Ishikawa (cell line): ENCODE results near the gene SELENOT.

ENCODE experiments used
- CEBPB ChIP-seq: IDR thresholded peaks from 2 replicates; pipeline ENCODE4 v1.6.1; 2012
- CREB1 ChIP-seq: IDR thresholded peaks from 2 replicates; pipeline ENCODE4 v1.6.1; 2012; ENCODE audit warnings: low read depth
- EGR1 ChIP-seq: IDR thresholded peaks from 2 replicates; pipeline ENCODE4 v1.6.1; 2012
- EP300 ChIP-seq: IDR thresholded peaks from 2 replicates; pipeline ENCODE4 v1.6.1; 2012; ENCODE audit warnings: borderline replicate concordance
- FOXM1 ChIP-seq: IDR thresholded peaks from 2 replicates; pipeline ENCODE4 v1.6.1; 2012; ENCODE audit warnings: low read depth, borderline replicate concordance
- MAX ChIP-seq: IDR thresholded peaks from 2 replicates; pipeline ENCODE4 v1.6.1; 2012
- NFIC ChIP-seq: IDR thresholded peaks from 2 replicates; pipeline ENCODE4 v1.6.1; 2012
- RAD21 ChIP-seq: IDR thresholded peaks from 2 replicates; pipeline ENCODE4 v1.6.1; 2012; ENCODE audit warnings: low read depth
- TAF1 ChIP-seq: IDR thresholded peaks from 2 replicates; pipeline ENCODE4 v1.6.1; 2012; ENCODE audit warnings: low read depth, mild to moderate bottlenecking
- TCF12 ChIP-seq: IDR thresholded peaks from 2 replicates; pipeline ENCODE4 v1.6.1; 2012; ENCODE audit warnings: low read depth
- TEAD4 ChIP-seq: IDR thresholded peaks from 2 replicates; pipeline ENCODE4 v1.6.1; 2012
- YY1 ChIP-seq: IDR thresholded peaks from 2 replicates; pipeline ENCODE4 v1.6.1; 2012; ENCODE audit warnings: low read depth
- ZBTB7A ChIP-seq: IDR thresholded peaks from 2 replicates; pipeline ENCODE4 v1.6.1; 2012; ENCODE audit warnings: low read depth
- TF ChIP-seq, protein P1 (sequence below): IDR thresholded peaks from 2 replicates; pipeline ENCODE4 v1.6.1; 2012; ENCODE audit warnings: low read depth, mild to moderate bottlenecking
- TF ChIP-seq, protein P2 (sequence below): IDR thresholded peaks from 2 replicates; pipeline ENCODE4 v1.6.1; 2012

SELENOT gene

GRCh38 chr3:150583028-150583427 is 20.1 kb upstream of the SELENOT start:
- TF ChIP-seq TAF1 (no peak), TEAD4 (no peak), MAX (no peak), EGR1 (no peak), ZBTB7A (no peak)

GRCh38 chr3:150588027-150588830 is 14.9 kb upstream of the SELENOT start:
- no peak for TF ChIP-seq ZBTB7A
- TF ChIP-seq TCF12, result no peak
- TF ChIP-seq, protein P1, sequence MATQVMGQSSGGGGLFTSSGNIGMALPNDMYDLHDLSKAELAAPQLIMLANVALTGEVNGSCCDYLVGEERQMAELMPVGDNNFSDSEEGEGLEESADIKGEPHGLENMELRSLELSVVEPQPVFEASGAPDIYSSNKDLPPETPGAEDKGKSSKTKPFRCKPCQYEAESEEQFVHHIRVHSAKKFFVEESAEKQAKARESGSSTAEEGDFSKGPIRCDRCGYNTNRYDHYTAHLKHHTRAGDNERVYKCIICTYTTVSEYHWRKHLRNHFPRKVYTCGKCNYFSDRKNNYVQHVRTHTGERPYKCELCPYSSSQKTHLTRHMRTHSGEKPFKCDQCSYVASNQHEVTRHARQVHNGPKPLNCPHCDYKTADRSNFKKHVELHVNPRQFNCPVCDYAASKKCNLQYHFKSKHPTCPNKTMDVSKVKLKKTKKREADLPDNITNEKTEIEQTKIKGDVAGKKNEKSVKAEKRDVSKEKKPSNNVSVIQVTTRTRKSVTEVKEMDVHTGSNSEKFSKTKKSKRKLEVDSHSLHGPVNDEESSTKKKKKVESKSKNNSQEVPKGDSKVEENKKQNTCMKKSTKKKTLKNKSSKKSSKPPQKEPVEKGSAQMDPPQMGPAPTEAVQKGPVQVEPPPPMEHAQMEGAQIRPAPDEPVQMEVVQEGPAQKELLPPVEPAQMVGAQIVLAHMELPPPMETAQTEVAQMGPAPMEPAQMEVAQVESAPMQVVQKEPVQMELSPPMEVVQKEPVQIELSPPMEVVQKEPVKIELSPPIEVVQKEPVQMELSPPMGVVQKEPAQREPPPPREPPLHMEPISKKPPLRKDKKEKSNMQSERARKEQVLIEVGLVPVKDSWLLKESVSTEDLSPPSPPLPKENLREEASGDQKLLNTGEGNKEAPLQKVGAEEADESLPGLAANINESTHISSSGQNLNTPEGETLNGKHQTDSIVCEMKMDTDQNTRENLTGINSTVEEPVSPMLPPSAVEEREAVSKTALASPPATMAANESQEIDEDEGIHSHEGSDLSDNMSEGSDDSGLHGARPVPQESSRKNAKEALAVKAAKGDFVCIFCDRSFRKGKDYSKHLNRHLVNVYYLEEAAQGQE, result no peak
- TF ChIP-seq EGR1, result no peak
- TF ChIP-seq EP300, result no peak
- no peak for TF ChIP-seq MAX
- TF ChIP-seq, protein P2, sequence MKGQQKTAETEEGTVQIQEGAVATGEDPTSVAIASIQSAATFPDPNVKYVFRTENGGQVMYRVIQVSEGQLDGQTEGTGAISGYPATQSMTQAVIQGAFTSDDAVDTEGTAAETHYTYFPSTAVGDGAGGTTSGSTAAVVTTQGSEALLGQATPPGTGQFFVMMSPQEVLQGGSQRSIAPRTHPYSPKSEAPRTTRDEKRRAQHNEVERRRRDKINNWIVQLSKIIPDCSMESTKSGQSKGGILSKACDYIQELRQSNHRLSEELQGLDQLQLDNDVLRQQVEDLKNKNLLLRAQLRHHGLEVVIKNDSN, result no peak
- TF ChIP-seq YY1, result no peak
- no peak for TF ChIP-seq TEAD4
- TF ChIP-seq CEBPB, result no peak
- TF ChIP-seq RAD21, result no peak
- no peak for TF ChIP-seq FOXM1
- TF ChIP-seq CREB1, result no peak

DNA sequence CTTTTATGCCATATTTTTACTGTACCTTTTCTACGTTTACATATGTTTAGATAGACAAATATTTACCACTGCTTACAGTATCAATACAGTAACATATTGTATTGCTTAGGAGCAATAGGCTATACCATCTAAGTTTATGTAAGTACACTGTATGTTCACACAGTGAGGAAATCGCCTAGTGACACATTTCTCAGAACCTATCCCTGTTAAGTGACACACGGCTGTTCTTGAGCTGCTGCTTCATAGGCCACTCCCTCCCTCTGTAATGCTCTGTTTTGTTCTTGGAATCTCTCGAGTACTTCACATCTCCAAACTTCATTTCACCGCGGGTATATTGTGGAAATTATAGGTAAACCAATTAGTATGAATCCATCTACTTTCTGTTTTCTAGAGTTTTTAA is 13.4 kb upstream of the SELENOT start:
- no peak for TF ChIP-seq YY1
- no peak for TF ChIP-seq EP300
- no peak for TF ChIP-seq TEAD4
- TF ChIP-seq CREB1, result no peak
- TF ChIP-seq MAX, result no peak
- TF ChIP-seq, protein P2, result no peak
- TF ChIP-seq ZBTB7A, result no peak
- TF ChIP-seq CEBPB, result no peak
- TF ChIP-seq NFIC, result no peak
- TF ChIP-seq, protein P1, result no peak
- TF ChIP-seq RAD21, result no peak
- TF ChIP-seq FOXM1, result no peak
- no peak for TF ChIP-seq TCF12
- no peak for TF ChIP-seq TAF1
- TF ChIP-seq EGR1, result no peak

- TF ChIP-seq MAX (no peak), ZBTB7A (no peak), CREB1 (no peak), TAF1 (no peak), FOXM1 (no peak), EP300 (no peak), RAD21 (no peak), YY1 (no peak), NFIC (no peak), TCF12 (no peak), TEAD4 (no peak), EGR1 (no peak), CEBPB (no peak)
- TF ChIP-seq, protein P2, result no peak
These were observed 9.0 kb upstream of the SELENOT start for GRCh38 chr3:150594150-150594549.

GRCh38 chr3:150597646-150598045 is 5.5 kb upstream of the SELENOT start:
- no peak for TF ChIP-seq EP300
- TF ChIP-seq RAD21, result no peak
- TF ChIP-seq TAF1, result no peak
- TF ChIP-seq EGR1, result no peak
- no peak for TF ChIP-seq MAX
- no peak for TF ChIP-seq ZBTB7A
- TF ChIP-seq CEBPB, result no peak
- TF ChIP-seq TCF12, result no peak
- no peak for TF ChIP-seq CREB1
- no peak for TF ChIP-seq NFIC
- TF ChIP-seq YY1, result no peak
- TF ChIP-seq, protein P2, result no peak
- TF ChIP-seq, protein P1, result no peak
